ENCODE measurements around the gene SHMT2.
A peak's percentile ranks its signal among the peaks of the same experiment; 100 is the strongest.

The SHMT2 gene

GRCh38 chr12:57198329-57198728 is 31.2 kb upstream of the SHMT2 start:
- no peak for DNase-seq (ENCODE audit: low spot score)

- DNase-seq (ENCODE audit: low spot score): no peak
These were observed 30.3 kb upstream of the SHMT2 start for GRCh38 chr12:57199191-57199590.

- no peak for DNase-seq (ENCODE audit: low spot score)
These were observed 29.0 kb upstream of the SHMT2 start for GRCh38 chr12:57200497-57200896.

- no peak for DNase-seq (ENCODE audit: low spot score)
These were observed 28.3 kb upstream of the SHMT2 start for GRCh38 chr12:57201219-57201618.

- DNase-seq (ENCODE audit: low spot score): no peak
These were observed 27.9 kb upstream of the SHMT2 start for GRCh38 chr12:57201631-57202030.

- DNase-seq (ENCODE audit: low spot score): no peak
These were observed 27.2 kb upstream of the SHMT2 start for GRCh38 chr12:57202321-57202720.

- DNase-seq (ENCODE audit: low spot score): no peak
These were observed 26.3 kb upstream of the SHMT2 start for GRCh38 chr12:57203201-57203600.

GRCh38 chr12:57203791-57204190 is 25.7 kb upstream of the SHMT2 start:
- no peak for DNase-seq (ENCODE audit: low spot score)

- no peak for DNase-seq (ENCODE audit: low spot score)
These were observed 25.1 kb upstream of the SHMT2 start for GRCh38 chr12:57204454-57204853.

GRCh38 chr12:57205186-57205585 is 24.3 kb upstream of the SHMT2 start:
- no peak for DNase-seq (ENCODE audit: low spot score)

- no peak for DNase-seq (ENCODE audit: low spot score)
These were observed 23.6 kb upstream of the SHMT2 start for GRCh38 chr12:57205931-57206330.

GRCh38 chr12:57207731-57208630 is 21.5 kb upstream of the SHMT2 start:
- no peak for DNase-seq (ENCODE audit: low spot score)

- no peak for DNase-seq (ENCODE audit: low spot score)
These were observed 20.8 kb upstream of the SHMT2 start for GRCh38 chr12:57208631-57209282.

- DNase-seq (ENCODE audit: low spot score): no peak
These were observed 19.6 kb upstream of the SHMT2 start for GRCh38 chr12:57209916-57210315.

- DNase-seq (ENCODE audit: low spot score): no peak
These were observed 19.1 kb upstream of the SHMT2 start for GRCh38 chr12:57210461-57210860.

- no peak for DNase-seq (ENCODE audit: low spot score)
These were observed 18.4 kb upstream of the SHMT2 start for GRCh38 chr12:57210926-57211692.

- DNase-seq (ENCODE audit: low spot score): no peak
These were observed 17.5 kb upstream of the SHMT2 start for GRCh38 chr12:57211791-57212700.

GRCh38 chr12:57212701-57213057 is 16.8 kb upstream of the SHMT2 start:
- no peak for DNase-seq (ENCODE audit: low spot score)

- peak; percentile 90 for DNase-seq (ENCODE audit: low spot score)
These were observed 16.3 kb upstream of the SHMT2 start for GRCh38 chr12:57213058-57213715.

- no peak for DNase-seq (ENCODE audit: low spot score)
These were observed 15.6 kb upstream of the SHMT2 start for GRCh38 chr12:57213763-57214397.

GRCh38 chr12:57214398-57214781 is 15.1 kb upstream of the SHMT2 start:
- peak; percentile 62 for DNase-seq (ENCODE audit: low spot score)

All from COLO829 (cell line).